HepG2 (cell line): ENCODE results near the gene HDGFL2. TPM values are rescaled to one million over a fixed set of nuclear protein-coding genes. Genes with fewer than 3 reads are reported as not detected.

ENCODE experiments used
- AGO2 ChIP-seq: fragments of 200-400 bp; formaldehyde crosslinking; optimal IDR thresholded peaks from 2 replicates; pipeline ENCODE3; 2017; ENCODE audit warnings: mild to moderate bottlenecking, low read depth, low read length, moderate library complexity
- BORCS8-MEF2B ChIP-seq: sonication (generic); formaldehyde crosslinking; IDR thresholded peaks from 2 replicates; pipeline ENCODE4 v1.8.0; 2022; ENCODE audit warnings: mild to moderate bottlenecking, missing genetic modification reagents
- BRD4 ChIP-seq: sonication (generic); formaldehyde crosslinking; IDR thresholded peaks from 2 replicates; pipeline ENCODE4 v1.4.0; 2020; ENCODE audit warnings: missing genetic modification reagents
- FOXM1 ChIP-seq: sonication (generic); formaldehyde crosslinking; IDR thresholded peaks from 2 replicates; pipeline ENCODE4 v1.5.0; 2020; ENCODE audit warnings: missing genetic modification reagents
- GTF3A ChIP-seq: sonication (generic); formaldehyde crosslinking; conservative IDR thresholded peaks from 2 replicates; pipeline ENCODE4 v1.4.0; 2020; ENCODE audit warnings: mild to moderate bottlenecking, missing genetic modification reagents
- IRX3 ChIP-seq: sonication (generic); formaldehyde crosslinking; IDR thresholded peaks from 2 replicates; pipeline ENCODE4 v1.8.1; 2023; ENCODE audit warnings: mild to moderate bottlenecking, low read depth, missing genetic modification reagents, borderline replicate concordance
- MZF1 ChIP-seq: sonication (generic); formaldehyde crosslinking; IDR thresholded peaks from 2 replicates; pipeline ENCODE4 v1.8.1; 2023; ENCODE audit warnings: mild to moderate bottlenecking, missing genetic modification reagents, borderline replicate concordance
- PLRG1 ChIP-seq: fragments of 450-650 bp; conservative IDR thresholded peaks from 2 replicates; pipeline ENCODE4 v1.6.1; 2016
- POLR2G ChIP-seq: fragments of 200-400 bp; formaldehyde crosslinking; IDR thresholded peaks from 2 replicates; pipeline ENCODE4 v1.6.1; 2018; ENCODE audit warnings: mild to moderate bottlenecking, low read depth, low read length, moderate library complexity
- SIX1 ChIP-seq: sonication (generic); formaldehyde crosslinking; IDR thresholded peaks from 2 replicates; pipeline ENCODE4 v1.4.0; 2020; ENCODE audit warnings: missing genetic modification reagents, borderline replicate concordance
- ZNF251 ChIP-seq: sonication (generic); formaldehyde crosslinking; IDR thresholded peaks from 2 replicates; pipeline ENCODE4 v1.9.0; 2021; ENCODE audit warnings: mild to moderate bottlenecking, missing genetic modification reagents
- ZNF354B ChIP-seq: sonication (generic); formaldehyde crosslinking; IDR thresholded peaks from 2 replicates; pipeline ENCODE4 v1.8.0; 2022; ENCODE audit warnings: mild to moderate bottlenecking, missing genetic modification reagents
- ZNF792 ChIP-seq: IDR thresholded peaks from 2 replicates; pipeline ENCODE4 v1.6.1; 2016
- ZSCAN20 ChIP-seq: sonication (generic); formaldehyde crosslinking; IDR thresholded peaks from 2 replicates; pipeline ENCODE4 v1.4.0; 2020; ENCODE audit warnings: missing genetic modification reagents, mild to moderate bottlenecking, borderline replicate concordance
- ZSCAN9 ChIP-seq: IDR thresholded peaks from 2 replicates; pipeline ENCODE4 v1.6.1; 2016; ENCODE audit warnings: borderline replicate concordance
- polyA plus RNA-seq, 8 experiments: library from polyadenylated mRNA; depleted of rRNA in 3 of 8; stranded (reverse) in 7 of 8; unstranded in 1 of 8; fragments of >200 nt; fragmentation: Illumina TruSeq in 4 of 8; extraction: Trizol in 4 of 8; gene quantifications; 2 replicates each; pipeline versions ENCODE4 v1.2.1 to v1.2.3, GENCODE V29; 2011 to 2016; ENCODE audit warnings: low read depth in 4 of 8, missing spikeins in 1 of 8, mixed read lengths in 1 of 8; ENCODE audit not compliant: insufficient read depth in 1 of 8
- total RNA-seq, 5 experiments: library from RNA; depleted of rRNA; stranded (reverse); fragments of >200 nt; fragmentation: Illumina TruSeq; extraction: Trizol; gene quantifications; 2 replicates each; pipeline ENCODE4 v1.2.3, GENCODE V29; 2016; ENCODE audit warnings: low read depth in 1 of 5
- TF ChIP-seq, protein P1 (sequence below): IDR thresholded peaks from 2 replicates; pipeline ENCODE4 v1.6.1; 2016; ENCODE audit warnings: low read depth, borderline replicate concordance
- TF ChIP-seq, protein P2 (sequence below): sonication (generic); formaldehyde crosslinking; IDR thresholded peaks from 2 replicates; pipeline ENCODE4 v1.5.0; 2020; ENCODE audit warnings: mild to moderate bottlenecking, missing genetic modification reagents, moderate library complexity
- TF ChIP-seq, protein P3 (sequence below): sonication (generic); formaldehyde crosslinking; IDR thresholded peaks from 2 replicates; pipeline ENCODE4 v1.8.1; 2023; ENCODE audit warnings: mild to moderate bottlenecking, inconsistent platforms, moderate library complexity, missing genetic modification reagents, borderline replicate concordance
- TF ChIP-seq, protein P4 (sequence below): sonication (generic); formaldehyde crosslinking; IDR thresholded peaks from 2 replicates; pipeline ENCODE4 v1.4.0; 2020; ENCODE audit warnings: mild to moderate bottlenecking, missing genetic modification reagents, borderline replicate concordance
- TF ChIP-seq, protein P5 (sequence below): sonication (generic); formaldehyde crosslinking; IDR thresholded peaks from 2 replicates; pipeline ENCODE4 v1.4.0; 2020; ENCODE audit warnings: missing genetic modification reagents

HDGFL2 gene
- total and polyA plus RNA-seq, 2 of the 13 experiments (the other 11 are each of a cell fraction or from before 2014, with no cell fraction given) = 20.0 to 51.1 TPM

DNA sequence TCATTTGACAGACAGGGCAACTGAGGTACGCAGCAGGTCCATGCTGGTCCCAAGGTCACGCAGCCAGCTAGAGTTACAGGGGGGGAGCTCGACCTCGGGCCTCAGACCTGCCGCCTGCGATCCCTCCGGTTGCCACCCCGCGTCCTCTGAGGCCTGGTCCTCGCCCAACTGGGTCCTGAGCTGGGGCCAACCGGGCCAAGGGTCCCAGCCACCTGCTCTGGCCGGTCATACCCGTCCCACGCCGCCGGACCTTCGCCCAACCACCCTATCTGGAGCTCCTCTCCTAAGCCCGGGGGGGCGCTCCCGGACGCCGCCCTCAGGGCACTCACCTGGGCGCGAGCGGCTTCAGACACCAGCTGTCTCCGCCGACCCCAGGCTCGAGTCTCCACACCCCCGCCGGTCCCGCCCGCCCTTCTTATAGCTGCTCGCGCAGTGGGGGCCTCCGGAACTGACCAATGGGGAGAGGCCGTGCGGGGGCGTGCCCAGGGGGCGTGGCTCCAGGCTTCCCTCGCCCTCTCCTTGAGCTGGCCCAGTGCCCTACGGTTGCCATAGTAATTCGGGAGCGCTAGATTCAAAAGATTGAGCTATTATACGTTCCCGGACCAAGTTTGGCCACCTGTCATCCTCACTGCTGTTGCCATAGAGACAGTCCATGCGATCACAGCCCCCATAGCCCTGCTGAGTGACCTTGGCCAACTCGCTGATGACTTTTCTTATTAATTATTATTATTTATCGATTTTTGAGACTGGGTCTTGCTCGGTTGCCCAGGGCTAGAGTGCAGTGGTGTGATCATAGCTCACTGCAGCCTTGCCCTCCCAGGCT, 63.0 kb downstream of the HDGFL2 start, which contains the start of gene PLIN5 (continued):
- no peak for TF ChIP-seq IRX3 (CRISPR knock-in tag)
- TF ChIP-seq BRD4 (CRISPR knock-in tag) = no peak
- TF ChIP-seq ZNF251 (CRISPR knock-in tag) = no peak
- TF ChIP-seq ZSCAN20 (CRISPR knock-in tag) = no peak
- TF ChIP-seq, protein P1, sequence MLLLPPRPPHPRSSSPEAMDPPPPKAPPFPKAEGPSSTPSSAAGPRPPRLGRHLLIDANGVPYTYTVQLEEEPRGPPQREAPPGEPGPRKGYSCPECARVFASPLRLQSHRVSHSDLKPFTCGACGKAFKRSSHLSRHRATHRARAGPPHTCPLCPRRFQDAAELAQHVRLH (CRISPR knock-in tag) = no peak
- TF ChIP-seq, protein P2, sequence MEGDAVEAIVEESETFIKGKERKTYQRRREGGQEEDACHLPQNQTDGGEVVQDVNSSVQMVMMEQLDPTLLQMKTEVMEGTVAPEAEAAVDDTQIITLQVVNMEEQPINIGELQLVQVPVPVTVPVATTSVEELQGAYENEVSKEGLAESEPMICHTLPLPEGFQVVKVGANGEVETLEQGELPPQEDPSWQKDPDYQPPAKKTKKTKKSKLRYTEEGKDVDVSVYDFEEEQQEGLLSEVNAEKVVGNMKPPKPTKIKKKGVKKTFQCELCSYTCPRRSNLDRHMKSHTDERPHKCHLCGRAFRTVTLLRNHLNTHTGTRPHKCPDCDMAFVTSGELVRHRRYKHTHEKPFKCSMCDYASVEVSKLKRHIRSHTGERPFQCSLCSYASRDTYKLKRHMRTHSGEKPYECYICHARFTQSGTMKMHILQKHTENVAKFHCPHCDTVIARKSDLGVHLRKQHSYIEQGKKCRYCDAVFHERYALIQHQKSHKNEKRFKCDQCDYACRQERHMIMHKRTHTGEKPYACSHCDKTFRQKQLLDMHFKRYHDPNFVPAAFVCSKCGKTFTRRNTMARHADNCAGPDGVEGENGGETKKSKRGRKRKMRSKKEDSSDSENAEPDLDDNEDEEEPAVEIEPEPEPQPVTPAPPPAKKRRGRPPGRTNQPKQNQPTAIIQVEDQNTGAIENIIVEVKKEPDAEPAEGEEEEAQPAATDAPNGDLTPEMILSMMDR (CRISPR knock-in tag) = peak; percentile 32
- TF ChIP-seq MZF1 (CRISPR knock-in tag) = no peak
- TF ChIP-seq, protein P3, sequence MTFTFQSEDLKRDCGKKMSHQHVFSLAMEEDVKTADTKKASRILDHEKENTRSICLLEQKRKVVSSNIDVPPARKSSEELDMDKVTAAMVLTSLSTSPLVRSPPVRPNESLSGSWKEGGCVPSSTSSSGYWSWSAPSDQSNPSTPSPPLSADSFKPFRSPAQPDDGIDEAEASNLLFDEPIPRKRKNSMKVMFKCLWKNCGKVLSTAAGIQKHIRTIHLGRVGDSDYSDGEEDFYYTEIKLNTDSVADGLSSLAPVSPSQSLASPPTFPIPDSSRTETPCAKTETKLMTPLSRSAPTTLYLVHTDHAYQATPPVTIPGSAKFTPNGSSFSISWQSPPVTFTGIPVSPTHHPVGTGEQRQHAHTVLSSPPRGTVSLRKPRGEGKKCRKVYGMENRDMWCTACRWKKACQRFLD (CRISPR knock-in tag) = no peak
- TF ChIP-seq, protein P4, sequence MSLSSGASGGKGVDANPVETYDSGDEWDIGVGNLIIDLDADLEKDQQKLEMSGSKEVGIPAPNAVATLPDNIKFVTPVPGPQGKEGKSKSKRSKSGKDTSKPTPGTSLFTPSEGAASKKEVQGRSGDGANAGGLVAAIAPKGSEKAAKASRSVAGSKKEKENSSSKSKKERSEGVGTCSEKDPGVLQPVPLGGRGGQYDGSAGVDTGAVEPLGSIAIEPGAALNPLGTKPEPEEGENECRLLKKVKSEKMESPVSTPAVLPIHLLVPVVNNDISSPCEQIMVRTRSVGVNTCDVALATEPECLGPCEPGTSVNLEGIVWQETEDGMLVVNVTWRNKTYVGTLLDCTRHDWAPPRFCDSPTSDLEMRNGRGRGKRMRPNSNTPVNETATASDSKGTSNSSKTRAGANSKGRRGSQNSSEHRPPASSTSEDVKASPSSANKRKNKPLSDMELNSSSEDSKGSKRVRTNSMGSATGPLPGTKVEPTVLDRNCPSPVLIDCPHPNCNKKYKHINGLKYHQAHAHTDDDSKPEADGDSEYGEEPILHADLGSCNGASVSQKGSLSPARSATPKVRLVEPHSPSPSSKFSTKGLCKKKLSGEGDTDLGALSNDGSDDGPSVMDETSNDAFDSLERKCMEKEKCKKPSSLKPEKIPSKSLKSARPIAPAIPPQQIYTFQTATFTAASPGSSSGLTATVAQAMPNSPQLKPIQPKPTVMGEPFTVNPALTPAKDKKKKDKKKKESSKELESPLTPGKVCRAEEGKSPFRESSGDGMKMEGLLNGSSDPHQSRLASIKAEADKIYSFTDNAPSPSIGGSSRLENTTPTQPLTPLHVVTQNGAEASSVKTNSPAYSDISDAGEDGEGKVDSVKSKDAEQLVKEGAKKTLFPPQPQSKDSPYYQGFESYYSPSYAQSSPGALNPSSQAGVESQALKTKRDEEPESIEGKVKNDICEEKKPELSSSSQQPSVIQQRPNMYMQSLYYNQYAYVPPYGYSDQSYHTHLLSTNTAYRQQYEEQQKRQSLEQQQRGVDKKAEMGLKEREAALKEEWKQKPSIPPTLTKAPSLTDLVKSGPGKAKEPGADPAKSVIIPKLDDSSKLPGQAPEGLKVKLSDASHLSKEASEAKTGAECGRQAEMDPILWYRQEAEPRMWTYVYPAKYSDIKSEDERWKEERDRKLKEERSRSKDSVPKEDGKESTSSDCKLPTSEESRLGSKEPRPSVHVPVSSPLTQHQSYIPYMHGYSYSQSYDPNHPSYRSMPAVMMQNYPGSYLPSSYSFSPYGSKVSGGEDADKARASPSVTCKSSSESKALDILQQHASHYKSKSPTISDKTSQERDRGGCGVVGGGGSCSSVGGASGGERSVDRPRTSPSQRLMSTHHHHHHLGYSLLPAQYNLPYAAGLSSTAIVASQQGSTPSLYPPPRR (CRISPR knock-in tag) = no peak
- TF ChIP-seq SIX1 (CRISPR knock-in tag) = no peak
- no peak for TF ChIP-seq ZNF354B (CRISPR knock-in tag)
- TF ChIP-seq AGO2 = peak; percentile 40
- no peak for TF ChIP-seq PLRG1
- TF ChIP-seq FOXM1 = no peak
- TF ChIP-seq POLR2G = peak; percentile 63
- TF ChIP-seq GTF3A = no peak
- no peak for TF ChIP-seq ZNF792 (CRISPR knock-in tag)
- TF ChIP-seq, protein P5, sequence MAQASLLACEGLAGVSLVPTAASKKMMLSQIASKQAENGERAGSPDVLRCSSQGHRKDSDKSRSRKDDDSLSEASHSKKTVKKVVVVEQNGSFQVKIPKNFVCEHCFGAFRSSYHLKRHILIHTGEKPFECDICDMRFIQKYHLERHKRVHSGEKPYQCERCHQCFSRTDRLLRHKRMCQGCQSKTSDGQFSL (CRISPR knock-in tag) = no peak
- TF ChIP-seq BORCS8-MEF2B = no peak
- no peak; the same call in 1 of the 2 replicates for TF ChIP-seq ZSCAN9 (CRISPR knock-in tag)
